Liver (tissue), 9 donors: ENCODE measurements around the gene SS18L1. TPM values are rescaled to one million over a fixed set of nuclear protein-coding genes. Genes with fewer than 3 reads are reported as not detected.

Experiments used
- DNase-seq: peaks from one replicate; pipeline ENCODE4 v3.0.0-alpha.2; 2017; ENCODE audit warnings: low spot score
- H3K27ac ChIP-seq, 2 donors: one replicate each; pipeline ENCODE4 v1.7.0; 2013; ENCODE audit warnings: inconsistent platforms in 2 of 2, low read length in 2 of 2, control low read depth in 1 of 2, low read depth in 1 of 2, mild to moderate bottlenecking in 1 of 2
- H3K27me3 ChIP-seq, 4 donors: one replicate each; pipeline versions ENCODE4 v1.6.1 to v1.7.0; 2013; ENCODE audit warnings: low read length in 3 of 4, inconsistent platforms in 1 of 4, mild to moderate bottlenecking in 1 of 4, moderate library complexity in 1 of 4; ENCODE audit not compliant: control insufficient read depth in 4 of 4, insufficient read depth in 4 of 4
- H3K36me3 ChIP-seq, 4 donors: one replicate each; pipeline versions ENCODE4 v1.6.1 to v1.7.0; 2013; ENCODE audit warnings: low read length in 3 of 4, mild to moderate bottlenecking in 3 of 4, low read depth in 1 of 4, moderate library complexity in 1 of 4; ENCODE audit not compliant: control insufficient read depth in 4 of 4, insufficient read depth in 3 of 4
- H3K4me1 ChIP-seq, 4 donors: one replicate each; pipeline versions ENCODE4 v1.6.1 to v1.7.0; 2013; ENCODE audit warnings: low read length in 3 of 4, mild to moderate bottlenecking in 3 of 4, moderate library complexity in 1 of 4; ENCODE audit not compliant: control insufficient read depth in 4 of 4, insufficient read depth in 4 of 4
- H3K4me3 ChIP-seq, 3 donors: one replicate each; pipeline versions ENCODE4 v1.6.1 to v1.7.0; 2013; ENCODE audit warnings: low read length in 3 of 3, control low read depth in 1 of 3, low read depth in 1 of 3, mild to moderate bottlenecking in 1 of 3
- H3K9ac ChIP-seq, 2 donors: one replicate each; pipeline ENCODE4 v1.7.0; 2013; ENCODE audit warnings: low read length in 2 of 2, mild to moderate bottlenecking in 2 of 2, moderate library complexity in 2 of 2, control low read depth in 1 of 2, low read depth in 1 of 2
- H3K9me3 ChIP-seq, 4 donors: one replicate each; pipeline versions ENCODE4 v1.6.1 to v1.7.0; 2013; ENCODE audit warnings: low read length in 3 of 4; ENCODE audit not compliant: control insufficient read depth in 4 of 4
- ATF3 ChIP-seq: IDR thresholded peaks from 2 replicates; pipeline ENCODE4 v1.6.1; 2016; ENCODE audit warnings: antibody characterized with exemption
- CTCF ChIP-seq: fragments of 150-350 bp; IDR thresholded peaks from 2 replicates; pipeline ENCODE4 v1.5.1; 2017; ENCODE audit warnings: improper control_type of control experiment, low read depth, low read length; ENCODE audit not compliant: missing input control
- EGR1 ChIP-seq, 2 donors: IDR thresholded peaks; 2 replicates each; pipeline ENCODE4 v1.6.1; 2016 to 2018; ENCODE audit warnings: antibody characterized with exemption in 2 of 2, low read depth in 2 of 2
- GABPA ChIP-seq, 2 donors: IDR thresholded peaks in 1 of 2; conservative IDR thresholded peaks in 1 of 2; 2 replicates each; pipeline ENCODE4 v1.6.1; 2016; ENCODE audit warnings: antibody characterized with exemption in 2 of 2, mild to moderate bottlenecking in 1 of 2, moderate library complexity in 1 of 2
- HNF4A ChIP-seq, 2 donors: conservative IDR thresholded peaks; 2 replicates each; pipeline ENCODE4 v1.6.1; 2016; ENCODE audit warnings: antibody characterized with exemption in 2 of 2, mild to moderate bottlenecking in 2 of 2
- HNF4G ChIP-seq: IDR thresholded peaks from 2 replicates; pipeline ENCODE4 v1.6.1; 2016; ENCODE audit warnings: antibody characterized with exemption
- JUND ChIP-seq, 2 donors: IDR thresholded peaks; 2 replicates each; pipeline ENCODE4 v1.6.1; 2016; ENCODE audit warnings: antibody characterized with exemption in 2 of 2
- MAX ChIP-seq: IDR thresholded peaks from 2 replicates; pipeline ENCODE4 v1.6.1; 2016; ENCODE audit warnings: antibody characterized with exemption
- NR2F2 ChIP-seq: IDR thresholded peaks from 2 replicates; pipeline ENCODE4 v1.6.1; 2016; ENCODE audit warnings: antibody characterized with exemption
- RAD21 ChIP-seq, 2 donors: IDR thresholded peaks; 2 replicates each; pipeline ENCODE4 v1.6.1; 2016; ENCODE audit warnings: antibody characterized with exemption in 2 of 2, mild to moderate bottlenecking in 2 of 2
- REST ChIP-seq: IDR thresholded peaks from 2 replicates; pipeline ENCODE4 v1.6.1; 2016; ENCODE audit warnings: antibody characterized with exemption, mild to moderate bottlenecking
- RXRA ChIP-seq, 2 donors: IDR thresholded peaks; 2 replicates each; pipeline ENCODE4 v1.6.1; 2017 to 2018; ENCODE audit warnings: antibody characterized with exemption in 2 of 2, mild to moderate bottlenecking in 1 of 2
- SP1 ChIP-seq: IDR thresholded peaks from 2 replicates; pipeline ENCODE4 v1.6.1; 2018; ENCODE audit warnings: antibody characterized with exemption, mild to moderate bottlenecking
- YY1 ChIP-seq: IDR thresholded peaks from 2 replicates; pipeline ENCODE4 v1.6.1; 2016; ENCODE audit warnings: antibody characterized with exemption, mild to moderate bottlenecking
- WGBS: extraction: QIAGEN DNeasy Blood & Tissue Kit; methylation state at CpG from one replicate; pipeline ENCODE4 v1.1.7; 2013; 5-methylcytosine and 5-hydroxymethylcytosine counted together
- polyA plus RNA-seq, 2 donors: library from polyadenylated mRNA; stranded (reverse) in 1 of 2; unstranded in 1 of 2; fragments of 200-250 nt in 1 of 2; fragments of >200 nt in 1 of 2; fragmentation: Nextera tagmentation in 1 of 2; extraction: Ambion mirVana in 1 of 2; gene quantifications; one replicate each; pipeline versions ENCODE4 v1.2.1 to v1.2.3, GENCODE V29; 2013 to 2015
- total RNA-seq, 2 donors: library from RNA; depleted of rRNA; stranded (reverse); fragments of >200 nt; gene quantifications; one replicate each; pipeline ENCODE4 v1.2.3, GENCODE V29; 2014
- TF ChIP-seq, protein P1 (sequence below): IDR thresholded peaks from 2 replicates; pipeline ENCODE4 v1.6.1; 2016; ENCODE audit warnings: antibody characterized with exemption
- donor health status: healthy.
- donor health status: healthy.
- donor health status: healthy.
- donor health status: healthy.
- donor health status: healthy.

SS18L1 gene
- total and polyA plus RNA-seq, 4 donors, result 6.1 to 24.3 (median 16.7) TPM

GRCh38 chr20:62117658-62118057 lies 25.9 kb upstream of the SS18L1 start:
- no peak for DNase-seq
- Histone ChIP-seq H3K9ac (no peak overlapping the region), H3K9me3 (peaks cover 3 to 15% (median 9%) of the 10 kb centered on the region in 4 donors), H3K4me3 (no peak overlapping the region), H3K27ac (no peak overlapping the region), H3K27me3 (no peaks in the 10 kb centered on the region), H3K36me3 (no peaks in the 10 kb centered on the region), H3K4me1 (peaks cover 0 to 4% (median 0%) of the 10 kb centered on the region in 4 donors)
- WGBS, result 47% methylated on average over 15 of the region's 15 CpGs
- no peak for TF ChIP-seq NR2F2
- TF ChIP-seq JUND (IDR thresholded peaks at IDR 0.05), result no peak
- TF ChIP-seq MAX, result no peak
- TF ChIP-seq SP1, result no peak
- TF ChIP-seq RAD21 (IDR thresholded peaks at IDR 0.05), result no peak
- TF ChIP-seq ATF3, result no peak
- TF ChIP-seq YY1, result no peak
- TF ChIP-seq, protein P1, sequence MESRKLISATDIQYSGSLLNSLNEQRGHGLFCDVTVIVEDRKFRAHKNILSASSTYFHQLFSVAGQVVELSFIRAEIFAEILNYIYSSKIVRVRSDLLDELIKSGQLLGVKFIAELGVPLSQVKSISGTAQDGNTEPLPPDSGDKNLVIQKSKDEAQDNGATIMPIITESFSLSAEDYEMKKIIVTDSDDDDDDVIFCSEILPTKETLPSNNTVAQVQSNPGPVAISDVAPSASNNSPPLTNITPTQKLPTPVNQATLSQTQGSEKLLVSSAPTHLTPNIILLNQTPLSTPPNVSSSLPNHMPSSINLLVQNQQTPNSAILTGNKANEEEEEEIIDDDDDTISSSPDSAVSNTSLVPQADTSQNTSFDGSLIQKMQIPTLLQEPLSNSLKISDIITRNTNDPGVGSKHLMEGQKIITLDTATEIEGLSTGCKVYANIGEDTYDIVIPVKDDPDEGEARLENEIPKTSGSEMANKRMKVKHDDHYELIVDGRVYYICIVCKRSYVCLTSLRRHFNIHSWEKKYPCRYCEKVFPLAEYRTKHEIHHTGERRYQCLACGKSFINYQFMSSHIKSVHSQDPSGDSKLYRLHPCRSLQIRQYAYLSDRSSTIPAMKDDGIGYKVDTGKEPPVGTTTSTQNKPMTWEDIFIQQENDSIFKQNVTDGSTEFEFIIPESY, result no peak
- no peak for TF ChIP-seq RXRA (IDR thresholded peaks at IDR 0.05)
- TF ChIP-seq CTCF, result no peak
- no peak for TF ChIP-seq HNF4G
- TF ChIP-seq REST, result no peak
- no peak for TF ChIP-seq EGR1 (IDR thresholded peaks at IDR 0.05; ENCODE audit: low read depth in 2 of 2)
- no peak for TF ChIP-seq HNF4A (conservative IDR thresholded peaks at IDR 0.05)
- TF ChIP-seq GABPA (IDR thresholded peaks at IDR 0.05 in 1 of 2, conservative IDR thresholded peaks at IDR 0.05 in 1 of 2), result no peak
